SH-SY5Y (cell line): Measurements from ENCODE around the gene CDCP2.

Experiments
- GATA2 ChIP-seq: IDR thresholded peaks from 2 replicates; pipeline ENCODE4 v1.6.1; 2011; ENCODE audit warnings: mild to moderate bottlenecking, low read depth, low read length
- GATA3 ChIP-seq: IDR thresholded peaks from 2 replicates; pipeline ENCODE4 v1.6.1; 2011; ENCODE audit warnings: low read depth, mild to moderate bottlenecking, low read length, moderate library complexity

CDCP2 gene

GRCh38 chr1:54152696-54153095 is at the start of gene CDCP2:
Gene CDCP2 (minus strand): TSS chr1:54153000. CDS start chr1:54152922, 78 bp downstream.
- TF ChIP-seq GATA2 (no peak), GATA3 (no peak)

GRCh38 chr1:54200519-54200997 is 47.8 kb upstream of the CDCP2 start:
- TF ChIP-seq GATA2 = no peak
- no peak for TF ChIP-seq GATA3

GRCh38 chr1:54199765-54200518 is 47.1 kb upstream of the CDCP2 start, which contains the start of the genes CYB5RL and MRPL37:
Gene CYB5RL (minus strand): TSS chr1:54200030. CDS start chr1:54195616, 4,414 bp downstream.
Gene MRPL37 (plus strand): TSS chr1:54200167. CDS start chr1:54200244, 77 bp downstream.
- TF ChIP-seq GATA2 (0 out of 2 replicates have a peak, but pooled peaks have one; percentile 21), GATA3 (no peak)

- TF ChIP-seq GATA3 = no peak
- no peak for TF ChIP-seq GATA2
Measured at GRCh38 chr1:54199151-54199764, 46.5 kb upstream of the CDCP2 start.

- TF ChIP-seq GATA3 (no peak), GATA2 (no peak)
Measured at GRCh38 chr1:54193453-54193852, 40.7 kb upstream of the CDCP2 start.

GRCh38 chr1:54191525-54191924 is 38.7 kb upstream of the CDCP2 start:
- TF ChIP-seq GATA3 (no peak), GATA2 (no peak)

- no peak for TF ChIP-seq GATA2
- TF ChIP-seq GATA3 = no peak
Measured at GRCh38 chr1:54190526-54190925, 37.7 kb upstream of the CDCP2 start.

GRCh38 chr1:54188291-54188690 is 35.5 kb upstream of the CDCP2 start:
- TF ChIP-seq GATA2 = no peak
- no peak for TF ChIP-seq GATA3

- TF ChIP-seq GATA2 = no peak
- TF ChIP-seq GATA3 = no peak
Measured at GRCh38 chr1:54186056-54186455, 33.3 kb upstream of the CDCP2 start.

- TF ChIP-seq GATA3 (no peak), GATA2 (no peak)
Measured at GRCh38 chr1:54180701-54181360, 28.0 kb upstream of the CDCP2 start.

GRCh38 chr1:54178296-54179070 is 25.7 kb upstream of the CDCP2 start:
- no peak for TF ChIP-seq GATA3
- no peak for TF ChIP-seq GATA2

- TF ChIP-seq GATA2 (no peak), GATA3 (no peak)
Measured at GRCh38 chr1:54177726-54178125, 24.9 kb upstream of the CDCP2 start.

GRCh38 chr1:54176621-54177327 is 24.0 kb upstream of the CDCP2 start:
- TF ChIP-seq GATA3 = no peak
- TF ChIP-seq GATA2 = no peak

- no peak for TF ChIP-seq GATA2
- TF ChIP-seq GATA3 = no peak
Measured at GRCh38 chr1:54174106-54174505, 21.3 kb upstream of the CDCP2 start.

GRCh38 chr1:54173681-54174080 is 20.9 kb upstream of the CDCP2 start:
- TF ChIP-seq GATA3 (no peak), GATA2 (no peak)
